ENCODE measurements around the gene SLC35F3.

- TF ChIP-seq, protein P1, sequence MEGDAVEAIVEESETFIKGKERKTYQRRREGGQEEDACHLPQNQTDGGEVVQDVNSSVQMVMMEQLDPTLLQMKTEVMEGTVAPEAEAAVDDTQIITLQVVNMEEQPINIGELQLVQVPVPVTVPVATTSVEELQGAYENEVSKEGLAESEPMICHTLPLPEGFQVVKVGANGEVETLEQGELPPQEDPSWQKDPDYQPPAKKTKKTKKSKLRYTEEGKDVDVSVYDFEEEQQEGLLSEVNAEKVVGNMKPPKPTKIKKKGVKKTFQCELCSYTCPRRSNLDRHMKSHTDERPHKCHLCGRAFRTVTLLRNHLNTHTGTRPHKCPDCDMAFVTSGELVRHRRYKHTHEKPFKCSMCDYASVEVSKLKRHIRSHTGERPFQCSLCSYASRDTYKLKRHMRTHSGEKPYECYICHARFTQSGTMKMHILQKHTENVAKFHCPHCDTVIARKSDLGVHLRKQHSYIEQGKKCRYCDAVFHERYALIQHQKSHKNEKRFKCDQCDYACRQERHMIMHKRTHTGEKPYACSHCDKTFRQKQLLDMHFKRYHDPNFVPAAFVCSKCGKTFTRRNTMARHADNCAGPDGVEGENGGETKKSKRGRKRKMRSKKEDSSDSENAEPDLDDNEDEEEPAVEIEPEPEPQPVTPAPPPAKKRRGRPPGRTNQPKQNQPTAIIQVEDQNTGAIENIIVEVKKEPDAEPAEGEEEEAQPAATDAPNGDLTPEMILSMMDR (IDR thresholded peaks at IDR 0.05; ENCODE audit: insufficient read depth, low read depth, low read length), result no peak
- no peak for TF ChIP-seq EZH2 (IDR thresholded peaks at IDR 0.05; ENCODE audit: insufficient read depth, low read length)
These were observed 358.3 kb downstream of the SLC35F3 start for GRCh38 chr1:234262754-234263105.

All from astrocyte (in vitro differentiated cells and primary cell).